ENCODE measurements around the gene TLN1.

The TLN1 gene

GRCh38 chr9:35732185-35732799 is at the start of gene TLN1, which contains the start of gene CREB3:
TLN1 (minus strand) TSS chr9:35732195; CDS start chr9:35725694, 6,501 bp downstream.
CREB3 (plus strand) TSS chr9:35732666; CDS start chr9:35732773, 107 bp downstream.
- DNase-seq (ENCODE audit: low read depth, low spot score) = peak; percentile 97

GRCh38 chr9:35781066-35781465 is 49.1 kb upstream of the TLN1 start:
- DNase-seq (ENCODE audit: low read depth, low spot score) = no peak

- DNase-seq (ENCODE audit: low read depth, low spot score) = no peak
Observed at GRCh38 chr9:35778496-35778895, 46.5 kb upstream of the TLN1 start.

- DNase-seq (ENCODE audit: low read depth, low spot score) = no peak
Observed at GRCh38 chr9:35776018-35776417, 44.0 kb upstream of the TLN1 start.

GRCh38 chr9:35774907-35775635 is 43.1 kb upstream of the TLN1 start:
- DNase-seq (ENCODE audit: low read depth, low spot score) = no peak

- no peak for DNase-seq (ENCODE audit: low read depth, low spot score)
Observed at GRCh38 chr9:35771943-35772342, 39.9 kb upstream of the TLN1 start.

- no peak for DNase-seq (ENCODE audit: low read depth, low spot score)
Observed at GRCh38 chr9:35771534-35771933, 39.5 kb upstream of the TLN1 start.

- no peak for DNase-seq (ENCODE audit: low read depth, low spot score)
Observed at GRCh38 chr9:35771075-35771433, 39.1 kb upstream of the TLN1 start.

GRCh38 chr9:35769763-35770162 is 37.8 kb upstream of the TLN1 start:
- DNase-seq (ENCODE audit: low read depth, low spot score) = no peak

- no peak for DNase-seq (ENCODE audit: low read depth, low spot score)
Observed at GRCh38 chr9:35767458-35767857, 35.5 kb upstream of the TLN1 start.

GRCh38 chr9:35766997-35767396 is 35.0 kb upstream of the TLN1 start:
- DNase-seq (ENCODE audit: low read depth, low spot score) = no peak

- DNase-seq (ENCODE audit: low read depth, low spot score) = no peak
Observed at GRCh38 chr9:35763803-35764202, 31.8 kb upstream of the TLN1 start.

- DNase-seq (ENCODE audit: low read depth, low spot score) = no peak
Observed at GRCh38 chr9:35763181-35763580, 31.2 kb upstream of the TLN1 start.

- no peak for DNase-seq (ENCODE audit: low read depth, low spot score)
Observed at GRCh38 chr9:35760651-35761050, 28.7 kb upstream of the TLN1 start.

GRCh38 chr9:35759795-35760194 is 27.8 kb upstream of the TLN1 start:
- no peak for DNase-seq (ENCODE audit: low read depth, low spot score)

- DNase-seq (ENCODE audit: low read depth, low spot score) = no peak
Observed at GRCh38 chr9:35758475-35759050, 26.6 kb upstream of the TLN1 start.

- no peak for DNase-seq (ENCODE audit: low read depth, low spot score)
Observed at GRCh38 chr9:35757892-35758275, 25.9 kb upstream of the TLN1 start.

- no peak for DNase-seq (ENCODE audit: low read depth, low spot score)
Observed at GRCh38 chr9:35757226-35757891, 25.4 kb upstream of the TLN1 start.

- no peak for DNase-seq (ENCODE audit: low read depth, low spot score)
Observed at GRCh38 chr9:35756275-35757225, 24.6 kb upstream of the TLN1 start.

- DNase-seq (ENCODE audit: low read depth, low spot score) = no peak
Observed at GRCh38 chr9:35755071-35755470, 23.1 kb upstream of the TLN1 start.

- DNase-seq (ENCODE audit: low read depth, low spot score) = no peak
Observed at GRCh38 chr9:35754264-35754663, 22.3 kb upstream of the TLN1 start, which contains the start of gene MSMP. MSMP (minus strand) TSS chr9:35754276; CDS start chr9:35754129, 147 bp downstream.
